ENCODE results near the gene CA12.
"Not testable (repeated sequence)": the region's sequence is repeated elsewhere in the genome, so short reads cannot be mapped to it uniquely, and the experiment has no call there.

CA12 gene

GRCh38 chr15:63381301-63382204 lies at the start of gene CA12:
Gene CA12, minus strand, starts transcription at chr15:63381846. Its CDS starts 126 bp downstream, at chr15:63381720.
- DNase-seq (ENCODE audit: low spot score), result peak; percentile 40

DNA sequence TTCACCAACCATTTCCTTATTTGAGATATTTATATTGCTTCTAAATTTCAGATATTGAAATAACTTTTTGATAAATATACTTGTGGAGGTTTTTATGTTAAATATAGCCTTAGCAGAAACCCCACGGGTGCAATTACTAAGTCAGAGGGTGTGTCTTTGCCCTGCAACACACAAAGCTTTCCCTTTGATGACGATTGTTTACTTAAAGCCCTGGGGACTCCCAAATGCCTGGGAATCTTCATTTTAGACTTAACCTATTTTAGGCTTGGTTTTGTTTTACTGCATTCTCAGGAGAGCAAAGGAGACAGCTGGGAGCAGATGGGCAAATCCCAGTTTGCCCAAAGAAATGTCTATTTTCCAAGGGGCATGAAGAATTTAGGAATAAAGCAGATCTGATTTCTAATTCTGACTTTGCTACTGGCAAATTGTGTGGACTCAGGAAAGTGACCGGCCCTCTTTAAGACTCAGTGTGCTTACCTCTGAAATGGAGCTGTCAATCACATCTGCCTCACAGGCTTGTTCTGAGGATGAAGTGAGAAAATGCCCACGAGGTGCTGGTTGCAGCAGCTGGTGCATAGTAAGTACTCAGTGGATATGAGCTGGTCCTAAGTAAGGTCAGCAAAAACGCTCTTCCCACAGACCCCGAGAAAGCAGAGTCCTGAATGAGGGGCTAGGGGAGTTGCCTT lies 49.3 kb upstream of the CA12 start:
- no peak for DNase-seq (ENCODE audit: low spot score)

GRCh38 chr15:63426552-63426951 lies 44.9 kb upstream of the CA12 start:
- DNase-seq (ENCODE audit: low spot score), result no peak

- no peak for DNase-seq (ENCODE audit: low spot score)
These were observed 43.9 kb upstream of the CA12 start for GRCh38 chr15:63425426-63425985.

DNA sequence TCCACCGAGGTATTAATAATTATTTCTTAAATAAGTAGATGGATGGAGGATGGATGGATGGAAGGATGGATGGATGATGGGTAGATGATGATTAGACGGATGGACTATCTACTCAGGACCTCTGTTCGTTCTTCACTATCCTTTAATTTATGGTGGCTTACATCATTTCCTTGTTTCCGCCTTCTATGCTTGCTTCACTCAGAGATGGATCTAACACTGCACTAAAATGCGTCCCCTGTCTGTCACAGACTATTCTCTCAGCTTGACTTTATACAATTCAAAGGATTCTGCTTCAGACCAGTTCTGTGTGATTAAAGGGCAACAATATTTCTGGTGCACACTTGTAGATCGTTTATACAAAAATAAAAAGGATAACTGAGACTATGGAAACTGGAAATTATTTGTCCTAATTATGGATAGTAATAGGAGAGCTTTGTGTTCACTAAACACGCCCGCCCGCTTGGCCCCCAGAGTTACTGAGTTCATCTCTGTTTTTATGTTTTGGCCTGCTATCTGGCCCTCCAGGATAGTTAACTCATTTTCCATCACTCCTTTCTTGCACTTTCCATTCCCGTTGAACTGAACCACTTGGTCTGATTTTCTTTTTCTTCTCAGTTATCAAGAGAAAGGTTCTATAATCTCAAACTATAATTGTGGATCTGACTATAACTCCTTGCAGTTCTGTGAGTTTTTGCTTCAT lies 41.4 kb upstream of the CA12 start:
- no peak for DNase-seq (ENCODE audit: low spot score)

DNA sequence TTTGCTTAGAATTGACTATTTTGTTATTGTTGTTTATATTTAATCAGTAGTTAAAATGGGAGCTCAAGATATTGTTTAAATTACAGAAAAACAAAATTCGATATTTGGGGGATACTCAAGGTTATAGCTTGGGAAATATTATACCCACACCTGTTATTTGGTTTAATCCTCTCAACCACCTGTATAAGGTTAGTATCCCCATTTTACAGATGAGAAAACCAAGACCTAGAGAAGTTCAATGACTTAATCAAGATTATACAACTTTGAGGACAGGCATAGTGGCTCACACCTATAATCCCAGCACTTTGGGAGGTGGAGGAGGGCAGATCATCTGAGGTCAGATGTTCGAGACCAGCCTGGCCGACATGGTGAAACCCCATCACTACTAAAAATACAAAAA lies 39.8 kb upstream of the CA12 start:
- DNase-seq (ENCODE audit: low spot score), result no peak

DNA sequence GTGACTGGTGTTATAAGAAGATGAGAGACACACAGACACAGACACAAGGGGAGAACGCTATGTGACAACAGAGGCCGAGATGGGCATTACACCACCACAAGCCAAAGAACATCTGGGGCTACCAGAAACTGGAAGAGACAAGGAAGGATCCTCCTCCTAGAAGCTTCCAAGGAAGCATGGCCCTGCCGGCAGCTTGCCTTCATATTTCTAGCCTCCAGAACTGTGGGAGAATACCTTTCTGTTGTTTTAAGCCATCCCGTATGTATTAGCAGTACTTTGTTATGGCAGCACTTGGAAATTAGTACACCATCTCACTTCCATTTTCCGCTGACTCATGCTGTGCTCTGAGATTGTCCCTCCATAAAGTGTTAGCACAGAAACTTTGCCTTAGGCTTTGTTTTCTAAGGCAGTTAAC lies 38.7 kb upstream of the CA12 start:
- no peak for DNase-seq (ENCODE audit: low spot score)

DNA sequence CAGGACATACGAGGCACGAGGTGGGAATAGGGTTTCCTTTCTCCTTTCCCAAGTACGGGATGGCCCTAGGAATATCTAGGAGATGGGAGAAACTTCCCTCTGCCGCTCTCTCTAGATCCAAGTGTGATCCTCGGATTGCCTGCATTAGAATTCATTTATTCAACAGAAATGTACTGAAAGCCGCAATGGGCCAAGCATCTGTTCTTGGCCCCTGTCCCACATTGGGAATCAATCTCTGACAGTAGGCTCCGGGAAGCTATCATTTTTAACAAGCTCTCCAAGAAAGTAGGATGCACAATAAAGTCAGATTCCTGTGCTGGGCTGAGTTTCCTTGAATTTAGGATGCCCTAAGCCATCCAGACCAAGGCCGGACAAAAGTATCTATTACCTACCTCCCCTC lies 37.2 kb upstream of the CA12 start:
- no peak for DNase-seq (ENCODE audit: low spot score)

- no peak for DNase-seq (ENCODE audit: low spot score)
These were observed 36.1 kb upstream of the CA12 start for GRCh38 chr15:63417721-63418120.

GRCh38 chr15:63417274-63417673 lies 35.6 kb upstream of the CA12 start:
- DNase-seq (ENCODE audit: low spot score), result not testable (repeated sequence)

DNA sequence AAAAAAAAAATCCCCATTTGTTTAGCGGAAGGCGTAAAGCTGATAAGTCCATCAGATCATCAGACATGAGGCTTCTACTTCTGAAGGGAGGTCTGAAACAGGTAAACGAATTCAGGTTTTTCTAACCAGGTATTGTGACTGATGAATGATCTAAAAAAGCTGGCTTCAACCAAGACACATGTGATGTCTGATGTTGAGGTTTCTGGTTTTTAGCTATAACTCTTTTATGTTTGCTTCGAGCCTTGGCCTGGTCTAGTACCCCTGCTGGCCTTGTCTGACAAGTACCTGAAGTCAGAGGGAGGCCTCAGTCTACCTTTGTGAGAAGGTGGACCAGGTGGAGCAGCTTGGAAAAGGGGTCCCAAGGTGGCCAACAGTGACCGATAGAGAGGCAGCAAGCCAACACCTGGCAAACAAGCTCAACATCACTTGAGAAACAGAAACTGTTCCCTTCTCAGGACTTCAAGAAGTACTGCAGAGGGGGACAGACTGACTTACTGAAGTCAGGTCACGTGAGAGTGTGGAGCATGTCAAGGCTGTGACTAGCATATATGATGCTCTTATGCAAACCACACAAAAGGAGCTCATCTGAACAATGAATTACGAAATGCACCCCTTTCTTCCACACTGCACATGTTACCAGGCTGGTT lies 33.0 kb upstream of the CA12 start:
- no peak for DNase-seq (ENCODE audit: low spot score)

GRCh38 chr15:63412551-63412950 lies 30.9 kb upstream of the CA12 start:
- no peak for DNase-seq (ENCODE audit: low spot score)

DNA sequence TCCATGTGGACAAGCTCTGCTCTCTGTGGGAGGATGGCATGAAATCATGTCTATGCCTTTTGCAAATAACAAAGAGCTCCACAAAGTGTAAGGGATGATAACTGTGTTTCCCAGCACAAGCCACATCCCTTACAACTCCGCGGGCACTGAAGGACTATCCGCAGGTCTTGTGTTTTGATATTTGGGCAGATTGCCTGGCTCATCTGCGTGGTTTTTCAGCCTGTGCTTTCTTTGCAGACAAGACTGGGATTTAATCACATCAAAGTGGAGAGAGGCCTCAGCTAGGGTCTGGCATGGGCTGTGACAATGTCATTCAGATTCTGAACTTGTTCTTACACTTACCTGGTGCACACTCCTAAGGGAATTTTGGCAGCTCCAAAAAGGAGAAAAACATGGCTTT lies 30.2 kb upstream of the CA12 start:
- no peak for DNase-seq (ENCODE audit: low spot score)

- DNase-seq (ENCODE audit: low spot score), result no peak
These were observed 27.5 kb upstream of the CA12 start for GRCh38 chr15:63409179-63409578.

DNA sequence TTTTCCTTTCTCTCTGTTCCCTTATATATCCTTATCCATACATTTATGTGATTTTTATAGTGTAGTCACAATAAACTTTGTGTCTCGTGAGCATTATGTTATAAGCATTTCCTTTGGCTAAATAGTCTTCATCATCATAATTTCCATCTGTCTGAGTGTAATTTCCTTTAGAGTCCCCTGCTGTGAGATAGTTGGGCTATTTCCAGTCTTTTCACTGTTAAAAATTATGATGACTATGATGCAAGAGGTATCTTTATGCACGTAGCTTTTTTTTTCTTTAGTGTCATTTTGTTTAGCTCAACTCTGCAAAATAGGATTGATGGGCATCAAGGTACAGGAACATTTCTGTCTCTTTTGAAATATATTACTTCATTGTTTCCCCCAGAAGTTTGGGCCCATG lies 26.9 kb upstream of the CA12 start:
- no peak for DNase-seq (ENCODE audit: low spot score)

- no peak for DNase-seq (ENCODE audit: low spot score)
These were observed 26.0 kb upstream of the CA12 start for GRCh38 chr15:63407612-63408011.

- DNase-seq (ENCODE audit: low spot score), result no peak
These were observed 24.2 kb upstream of the CA12 start for GRCh38 chr15:63405683-63406390.

DNA sequence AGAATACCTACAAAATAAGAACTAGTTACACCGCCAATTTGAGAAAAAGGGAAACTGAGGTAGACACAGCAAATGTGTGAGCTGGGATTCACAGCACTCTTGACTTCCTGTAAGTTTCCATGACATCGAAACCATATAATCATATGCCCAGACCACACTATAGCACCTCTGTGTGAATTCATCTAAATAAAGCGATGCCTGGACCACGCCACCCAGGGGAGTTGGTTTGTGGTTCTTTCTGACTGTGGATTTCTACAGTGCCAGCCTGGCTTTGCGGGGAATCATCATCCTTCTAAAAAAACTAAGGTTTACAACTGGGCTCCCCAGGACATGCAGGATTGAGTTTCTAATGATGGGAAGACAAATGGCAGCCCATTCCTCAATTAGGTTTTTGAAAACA lies 23.5 kb upstream of the CA12 start:
- no peak for DNase-seq (ENCODE audit: low spot score)

GRCh38 chr15:63403254-63403945 lies 21.8 kb upstream of the CA12 start:
- DNase-seq (ENCODE audit: low spot score), result no peak

- DNase-seq (ENCODE audit: low spot score), result peak; percentile 59
These were observed 21.0 kb upstream of the CA12 start for GRCh38 chr15:63402498-63403253.
